HG03378 (cell line): Measurements from ENCODE around the gene BDH1.

Source experiments
- ATAC-seq: cut with Tn5 transposase; IDR thresholded peaks from one replicate; pipeline ENCODE4 v1.9.1; 2021; ENCODE audit warnings: mild to moderate bottlenecking, moderate library complexity; ENCODE audit not compliant: unreplicated experiment

The BDH1 gene

DNA sequence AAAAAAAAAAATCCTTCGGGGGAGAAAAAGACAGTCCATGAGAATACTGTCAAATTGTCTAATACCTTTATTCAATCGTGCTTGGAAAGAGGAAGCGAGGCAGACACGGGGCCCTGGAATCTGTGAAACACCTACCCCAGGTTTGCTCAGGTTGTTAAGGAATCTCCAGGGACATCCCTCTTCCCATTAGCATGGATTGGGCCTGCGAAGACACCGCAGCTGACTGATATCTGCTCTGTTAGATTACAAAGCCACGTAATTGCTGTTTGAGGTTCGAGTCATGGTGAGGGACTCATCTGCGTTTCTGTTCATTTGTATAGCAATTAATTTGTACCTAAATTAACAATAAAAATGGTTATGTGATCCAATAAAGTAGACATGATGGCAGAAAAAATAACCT lies 91.0 kb downstream of the BDH1 start:
- ATAC-seq, result no peak

DNA sequence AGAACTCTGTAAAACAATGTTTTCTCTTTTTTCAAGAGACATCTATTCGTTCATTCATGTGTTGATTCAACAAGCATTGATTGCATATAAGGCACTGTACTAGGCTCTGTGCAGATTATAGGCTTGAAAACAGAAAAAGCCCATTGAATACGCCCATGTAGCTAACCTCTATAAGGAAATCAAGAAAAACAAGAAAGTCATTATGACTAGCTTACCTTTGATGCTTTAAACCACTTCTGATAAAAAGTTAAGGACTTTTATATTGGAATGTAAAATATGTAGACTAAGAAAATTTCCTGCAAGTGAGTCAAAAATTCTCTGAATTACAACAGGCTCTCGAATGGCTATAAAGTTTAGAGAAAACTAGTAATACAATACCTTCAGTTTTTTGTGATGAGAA lies 92.5 kb downstream of the BDH1 start:
- ATAC-seq, result no peak

DNA sequence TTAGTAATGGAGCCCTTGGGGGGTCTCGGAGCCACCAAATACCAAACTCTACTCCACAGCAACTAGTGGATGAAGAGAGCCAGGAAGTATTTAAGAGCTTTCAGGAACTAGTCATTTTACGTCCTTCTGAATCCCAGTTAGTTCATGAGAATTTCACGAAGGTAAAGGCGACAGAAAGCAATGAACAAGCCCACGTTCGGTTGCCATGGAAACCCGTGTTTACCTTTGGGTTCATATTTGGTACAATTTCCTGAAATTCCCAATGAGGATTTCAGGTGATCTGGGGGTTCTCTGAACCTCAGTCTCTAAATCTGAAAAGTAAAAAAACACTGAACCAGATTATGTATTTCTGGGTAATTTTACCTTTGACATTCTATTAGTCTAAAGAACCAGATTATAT lies 93.0 kb downstream of the BDH1 start:
- ATAC-seq, result no peak

DNA sequence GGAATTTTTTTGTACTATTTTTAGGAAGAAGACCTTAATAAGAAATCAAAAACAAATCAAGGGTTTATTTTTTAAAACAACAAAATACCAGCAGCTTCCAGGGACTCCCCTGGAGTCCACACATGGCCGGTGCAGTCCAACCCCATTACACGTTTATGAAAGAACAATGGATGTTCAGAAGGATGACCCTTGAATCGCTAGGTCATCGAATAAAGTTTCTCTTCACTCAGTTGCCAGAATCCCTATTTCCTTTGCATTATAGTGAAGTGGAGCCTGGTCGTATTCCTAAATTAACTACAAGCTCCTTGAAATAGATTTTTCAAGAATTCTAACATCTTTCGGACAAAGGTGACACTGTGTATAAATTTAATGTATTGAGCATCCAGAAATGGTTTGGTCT lies 95.1 kb downstream of the BDH1 start:
- no peak for ATAC-seq

DNA sequence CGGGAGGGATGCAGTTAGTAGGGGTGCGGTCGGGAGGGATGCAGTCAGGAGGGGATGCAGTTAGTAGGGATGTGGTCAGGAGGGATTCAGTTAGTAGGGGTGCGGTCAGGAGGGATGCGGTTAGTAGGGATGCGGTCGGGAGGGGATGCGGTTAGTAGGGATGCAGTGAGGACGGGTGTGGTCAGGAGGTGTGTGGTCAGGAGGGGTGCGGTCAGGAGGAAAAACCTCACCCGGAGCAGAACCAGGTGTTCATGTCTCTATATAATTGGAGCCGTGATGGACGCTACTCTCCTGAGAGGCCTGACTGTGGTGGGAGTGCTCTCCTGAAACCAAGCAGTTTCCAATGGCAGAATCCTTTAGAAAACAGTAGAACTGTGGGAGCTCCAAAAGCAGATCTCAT lies 95.8 kb downstream of the BDH1 start:
- no peak for ATAC-seq
